Measurements from ENCODE around the gene RFESD.

DNA sequence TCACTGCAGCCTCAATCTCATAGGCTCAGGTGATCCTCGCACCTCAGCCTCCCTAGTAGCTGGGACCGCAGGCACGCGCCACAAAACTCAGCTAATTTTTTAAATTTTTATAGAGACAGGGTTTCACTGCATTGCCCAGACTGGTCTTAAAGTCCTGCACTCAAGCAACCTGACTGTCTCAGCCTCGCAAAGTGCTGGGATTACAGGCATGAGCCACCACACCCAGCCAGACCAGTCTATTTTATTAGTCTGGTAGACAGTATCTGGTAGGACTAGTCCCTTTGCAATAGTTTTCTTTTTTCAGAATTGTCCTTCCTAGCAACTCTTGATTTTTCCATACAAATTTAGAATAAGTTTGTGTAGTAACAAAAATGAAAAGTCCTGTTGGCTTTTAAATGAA, 40.8 kb upstream of the RFESD start:
- TF ChIP-seq, protein P1, sequence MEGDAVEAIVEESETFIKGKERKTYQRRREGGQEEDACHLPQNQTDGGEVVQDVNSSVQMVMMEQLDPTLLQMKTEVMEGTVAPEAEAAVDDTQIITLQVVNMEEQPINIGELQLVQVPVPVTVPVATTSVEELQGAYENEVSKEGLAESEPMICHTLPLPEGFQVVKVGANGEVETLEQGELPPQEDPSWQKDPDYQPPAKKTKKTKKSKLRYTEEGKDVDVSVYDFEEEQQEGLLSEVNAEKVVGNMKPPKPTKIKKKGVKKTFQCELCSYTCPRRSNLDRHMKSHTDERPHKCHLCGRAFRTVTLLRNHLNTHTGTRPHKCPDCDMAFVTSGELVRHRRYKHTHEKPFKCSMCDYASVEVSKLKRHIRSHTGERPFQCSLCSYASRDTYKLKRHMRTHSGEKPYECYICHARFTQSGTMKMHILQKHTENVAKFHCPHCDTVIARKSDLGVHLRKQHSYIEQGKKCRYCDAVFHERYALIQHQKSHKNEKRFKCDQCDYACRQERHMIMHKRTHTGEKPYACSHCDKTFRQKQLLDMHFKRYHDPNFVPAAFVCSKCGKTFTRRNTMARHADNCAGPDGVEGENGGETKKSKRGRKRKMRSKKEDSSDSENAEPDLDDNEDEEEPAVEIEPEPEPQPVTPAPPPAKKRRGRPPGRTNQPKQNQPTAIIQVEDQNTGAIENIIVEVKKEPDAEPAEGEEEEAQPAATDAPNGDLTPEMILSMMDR (IDR thresholded peaks at IDR 0.05): no peak
- TF ChIP-seq EZH2 (IDR thresholded peaks at IDR 0.05): no peak

All from neural progenitor cell (in vitro differentiated cells).